Measurements from ENCODE around the gene ACTR5.
"Not testable (repeated sequence)": the region's sequence is repeated elsewhere in the genome, so short reads cannot be mapped to it uniquely, and the experiment has no call there.

ACTR5 gene

GRCh38 chr20:38804682-38805501, 56.6 kb downstream of the ACTR5 start:
- no peak for DNase-seq (ENCODE audit: low spot score)

DNA sequence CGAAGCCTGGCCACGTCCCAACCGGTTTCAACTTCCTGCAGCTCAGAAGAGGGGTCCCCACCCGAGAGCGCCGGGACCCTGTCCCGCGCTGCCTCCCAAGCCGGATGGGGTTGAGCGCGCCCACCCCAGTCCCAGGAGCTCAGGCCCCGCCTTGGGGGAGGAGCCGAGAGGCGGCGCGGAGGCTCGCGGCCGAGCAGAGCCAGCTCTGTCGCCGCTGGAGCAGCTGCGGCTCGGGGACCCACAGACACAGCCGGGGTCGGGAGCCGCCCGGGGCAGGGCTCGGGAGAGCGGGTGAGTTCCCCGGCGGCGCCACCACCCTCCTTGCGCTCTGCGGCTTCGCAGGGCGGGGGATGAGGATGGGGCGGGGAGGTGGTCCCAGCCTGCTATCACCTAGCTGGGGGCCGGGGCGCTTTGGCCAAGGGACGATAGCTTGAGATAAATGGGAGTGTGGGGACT, 57.3 kb downstream of the ACTR5 start, which contains the start of gene PPP1R16B:
PPP1R16B (plus strand) TSS at position 196 of the 456 bp plus-strand sequence. CDS start 30,229 bp downstream, outside the sequence.
- DNase-seq (ENCODE audit: low spot score): no peak

- no peak for DNase-seq (ENCODE audit: low spot score)
Observed at GRCh38 chr20:38805958-38806854, 57.9 kb downstream of the ACTR5 start.

DNA sequence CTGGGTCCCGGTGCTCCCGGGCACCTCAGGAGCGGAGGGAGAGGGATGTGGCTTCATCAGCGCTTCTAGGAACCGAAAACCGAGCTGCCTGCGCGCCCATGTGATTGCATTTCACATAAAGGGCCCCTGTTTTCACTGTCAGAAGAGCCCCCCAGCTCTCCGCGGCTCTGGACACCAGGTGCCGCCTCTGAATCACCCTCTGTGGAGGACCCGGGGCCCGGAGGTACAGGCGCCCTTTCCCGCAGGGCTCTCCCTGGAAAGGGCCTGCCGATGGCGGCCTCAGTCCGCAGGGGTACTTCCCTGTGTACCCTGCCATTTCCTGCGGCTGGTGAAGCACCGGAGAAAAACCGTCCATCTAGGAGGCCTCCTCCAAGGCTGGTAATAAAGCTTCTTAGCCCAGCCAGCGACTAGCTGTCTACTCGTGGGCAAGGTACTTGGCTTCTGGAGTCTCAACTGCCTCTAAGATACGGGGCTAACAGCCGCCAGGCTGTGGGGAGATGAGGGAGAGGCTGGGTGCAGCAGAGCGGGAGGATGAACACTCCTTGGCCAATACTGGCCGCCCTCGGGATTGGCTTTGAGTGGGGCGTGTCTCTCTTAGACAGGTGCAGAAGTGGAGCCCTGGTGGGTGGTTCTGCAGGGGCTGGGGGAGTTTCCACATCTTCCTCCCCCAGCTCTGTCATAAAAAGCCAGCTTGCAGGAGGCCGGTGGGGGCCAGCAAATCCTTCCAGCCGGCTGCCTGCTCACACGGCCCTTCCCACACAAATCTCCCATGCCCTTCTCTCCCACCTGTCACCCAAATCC, 58.8 kb downstream of the ACTR5 start:
- no peak for DNase-seq (ENCODE audit: low spot score)

DNA sequence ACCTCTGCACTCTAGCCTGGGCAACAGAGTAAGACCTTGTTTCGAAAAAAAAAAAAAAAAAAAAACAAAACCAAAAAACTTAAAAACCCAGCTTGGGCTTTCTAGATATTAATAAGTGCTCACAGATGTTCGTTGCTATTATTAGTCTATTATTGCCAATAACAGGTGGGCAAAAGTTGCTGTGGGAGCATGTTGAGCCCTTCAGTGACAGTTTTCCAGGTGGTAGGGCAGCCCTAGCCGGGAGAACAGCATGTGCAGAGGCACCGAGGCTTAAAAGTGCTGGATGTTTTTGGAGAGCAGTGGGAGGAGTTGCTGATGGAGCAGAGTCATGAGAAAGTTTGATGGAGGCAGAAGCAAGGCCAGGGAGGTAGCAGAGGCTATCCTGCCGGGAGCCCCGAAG, 61.7 kb downstream of the ACTR5 start:
- no peak for DNase-seq (ENCODE audit: low spot score)

GRCh38 chr20:38810926-38811630, 62.8 kb downstream of the ACTR5 start:
- no peak for DNase-seq (ENCODE audit: low spot score)

DNA sequence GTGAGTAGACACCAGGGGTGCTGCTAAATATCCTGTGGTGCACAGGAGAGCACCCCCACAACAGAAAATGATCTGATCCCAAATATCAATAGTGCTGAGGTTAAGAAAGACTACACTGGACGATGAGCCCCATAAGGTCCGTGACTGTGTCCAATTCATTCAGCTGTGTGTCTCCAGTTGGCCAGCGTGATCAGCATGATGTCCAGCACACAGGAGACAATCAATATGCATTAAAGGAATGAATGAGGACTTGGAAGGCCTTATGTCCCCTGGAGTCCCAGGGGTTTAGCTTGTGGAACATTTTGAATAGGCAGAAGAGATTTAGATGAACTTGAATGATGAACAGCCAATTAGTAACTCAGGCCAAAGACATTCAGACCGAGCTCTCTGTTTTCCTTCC, 63.5 kb downstream of the ACTR5 start:
- DNase-seq (ENCODE audit: low spot score): no peak

- DNase-seq (ENCODE audit: low spot score): no peak
Observed at GRCh38 chr20:38812182-38812581, 63.9 kb downstream of the ACTR5 start.

- no peak for DNase-seq (ENCODE audit: low spot score)
Observed at GRCh38 chr20:38812709-38813573, 64.7 kb downstream of the ACTR5 start.

DNA sequence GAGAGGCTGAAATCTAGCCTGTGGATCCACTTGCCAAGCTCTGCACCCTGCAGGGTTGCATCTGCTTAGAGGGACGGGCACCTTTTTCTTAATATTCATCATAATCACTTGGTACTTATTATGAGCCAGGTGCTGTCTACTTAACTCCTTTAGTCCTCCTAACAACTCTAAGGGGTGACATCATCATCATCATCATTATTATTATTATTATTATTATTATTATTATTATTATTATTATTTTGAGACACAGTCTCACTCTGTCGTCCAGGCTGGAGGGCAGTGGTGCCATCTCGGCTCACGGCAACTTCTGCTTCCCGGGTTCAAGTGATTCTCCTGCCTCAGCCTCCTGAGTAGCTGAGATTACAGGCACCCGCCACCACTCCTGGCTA, 65.3 kb downstream of the ACTR5 start:
- not testable (repeated sequence) for DNase-seq (ENCODE audit: low spot score)

- DNase-seq (ENCODE audit: low spot score): no peak
Observed at GRCh38 chr20:38815446-38815845, 67.2 kb downstream of the ACTR5 start.

DNA sequence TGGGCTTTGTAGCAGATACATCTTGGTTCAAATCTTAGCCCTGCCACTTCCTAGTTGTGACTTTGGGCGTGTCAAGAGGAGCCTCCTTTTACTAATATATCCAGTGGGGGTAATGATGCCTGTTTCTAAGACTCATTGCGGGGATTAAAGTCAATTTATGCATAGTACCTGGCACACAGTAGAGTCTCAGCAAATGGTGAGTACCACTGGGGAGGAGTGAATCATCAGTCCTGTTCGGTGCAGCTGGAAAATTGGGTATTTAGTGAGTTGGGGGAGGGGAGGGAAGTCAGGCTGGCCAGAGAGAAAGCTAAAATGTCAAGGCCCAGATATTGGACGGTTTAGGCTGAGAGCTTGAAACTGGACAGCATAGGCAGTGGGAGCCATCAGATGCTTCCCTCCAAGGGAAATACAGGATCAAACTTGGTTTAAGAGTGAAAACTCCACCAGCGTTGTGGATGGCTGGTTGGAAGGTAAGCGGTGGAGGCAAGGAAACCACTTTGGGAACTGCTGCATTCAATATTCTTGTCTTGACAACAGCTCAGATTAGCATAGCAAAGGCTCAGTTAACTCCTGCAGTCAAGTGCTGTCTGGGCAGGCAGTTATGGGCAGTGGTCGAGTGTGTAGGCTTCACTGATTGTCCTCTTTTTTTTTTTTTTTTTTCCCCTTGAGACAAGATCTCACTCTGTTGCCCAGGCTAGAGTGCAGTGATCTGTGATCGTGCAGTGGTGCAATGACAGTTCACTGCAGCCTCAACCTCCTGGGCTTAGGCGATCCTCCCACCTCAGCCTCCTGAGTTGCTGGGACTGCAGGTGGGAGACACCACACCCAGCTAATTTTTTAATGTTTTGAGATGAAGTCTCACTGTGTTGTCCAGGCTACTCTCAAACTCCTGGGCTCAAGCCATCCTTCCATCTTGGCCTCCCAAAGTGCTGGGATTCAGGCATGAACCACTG, 70.1 kb downstream of the ACTR5 start:
- no peak for DNase-seq (ENCODE audit: low spot score)
